HG02588 (cell line): ENCODE measurements around the gene PRKD2.
"Not testable (repeated sequence)": the region's sequence is repeated elsewhere in the genome, so short reads cannot be mapped to it uniquely, and the experiment has no call there.

Experiments
- ATAC-seq: cut with Tn5 transposase; IDR thresholded peaks from one replicate; pipeline ENCODE4 v1.9.1; 2021; ENCODE audit warnings: mild to moderate bottlenecking, moderate library complexity; ENCODE audit not compliant: unreplicated experiment

Gene PRKD2

GRCh38 chr19:46634656-46635218, 82.2 kb downstream of the PRKD2 start:
- no peak for ATAC-seq

GRCh38 chr19:46634045-46634655, 82.8 kb downstream of the PRKD2 start:
- no peak for ATAC-seq

- ATAC-seq, result no peak
These were observed 83.8 kb downstream of the PRKD2 start for GRCh38 chr19:46633130-46633529.

GRCh38 chr19:46631481-46631880, 85.4 kb downstream of the PRKD2 start:
- ATAC-seq, result no peak

GRCh38 chr19:46630586-46631205, 86.2 kb downstream of the PRKD2 start:
- no peak for ATAC-seq

GRCh38 chr19:46629546-46630025, 87.3 kb downstream of the PRKD2 start:
- no peak for ATAC-seq

- ATAC-seq, result not testable (repeated sequence)
These were observed 87.9 kb downstream of the PRKD2 start for GRCh38 chr19:46628970-46629369.

- no peak for ATAC-seq
These were observed 90.5 kb downstream of the PRKD2 start for GRCh38 chr19:46626446-46626845.

- ATAC-seq, result no peak
These were observed 91.2 kb downstream of the PRKD2 start for GRCh38 chr19:46625731-46626130.

GRCh38 chr19:46624958-46625661, 91.8 kb downstream of the PRKD2 start, which contains the start of gene PTGIR:
TSS of gene PTGIR (minus strand) at chr19:46625089. CDS start at chr19:46624225, 864 bp downstream.
- ATAC-seq, result no peak
